Heart right ventricle (tissue), 16 donors: ENCODE data around the gene MTSS2. TPM values are rescaled to one million over a fixed set of nuclear protein-coding genes. Genes with fewer than 3 reads are reported as not detected.

ENCODE experiments used
- ATAC-seq, 8 donors: fragments of 200-7000 bp; cut with Tn5 transposase; one replicate each; pipeline ENCODE4 v1.9.1; 2020; ENCODE audit warnings: mild to moderate bottlenecking in 8 of 8, moderate library complexity in 8 of 8, moderate number of reproducible peaks in 1 of 8
- DNase-seq, 2 donors: peaks; one replicate each; pipeline ENCODE4 v3.0.0-alpha.2; 2020
- H3K27ac ChIP-seq, 10 donors: fragments of 200-600 bp; sonication (generic) in 2 of 10; one replicate each; pipeline versions ENCODE4 v1.5.0 to v1.8.0; 2020 to 2022; ENCODE audit warnings: mild to moderate bottlenecking in 3 of 10
- H3K27me3 ChIP-seq, 7 donors: fragments of 200-600 bp; one replicate each; pipeline ENCODE4 v1.8.0; 2021 to 2022; ENCODE audit warnings: mild to moderate bottlenecking in 2 of 7
- H3K36me3 ChIP-seq, 9 donors: fragments of 200-600 bp; sonication (generic) in 1 of 9; one replicate each; pipeline versions ENCODE4 v1.5.0 to v1.8.0; 2020 to 2022; ENCODE audit warnings: mild to moderate bottlenecking in 2 of 9
- H3K4me1 ChIP-seq, 9 donors: fragments of 200-600 bp; sonication (generic) in 1 of 9; one replicate each; pipeline versions ENCODE4 v1.5.0 to v1.8.0; 2020 to 2022; ENCODE audit warnings: mild to moderate bottlenecking in 4 of 9
- H3K4me3 ChIP-seq, 10 donors: fragments of 200-600 bp; sonication (generic) in 2 of 10; one replicate each; pipeline versions ENCODE4 v1.5.0 to v1.8.0; 2020 to 2022; ENCODE audit warnings: mild to moderate bottlenecking in 7 of 10, moderate library complexity in 2 of 10
- H3K9me3 ChIP-seq, 11 donors: fragments of 200-600 bp in 10 of 11; sonication (generic) in 2 of 11; one replicate each; pipeline versions ENCODE4 v1.5.0 to v1.8.0; 2013 to 2022; ENCODE audit warnings: mild to moderate bottlenecking in 2 of 11, control low read depth in 1 of 11, moderate library complexity in 1 of 11
- WGBS, 2 donors: extraction: QIAGEN DNeasy Blood & Tissue Kit; methylation state at CpG; one replicate each; pipeline ENCODE4 v1.1.7; 2013; ENCODE audit warnings: inconsistent platforms in 1 of 2; 5-methylcytosine and 5-hydroxymethylcytosine counted together
- intact Hi-C, 10 donors: fragments of 100-400 bp; cut with DNase I; formaldehyde crosslinking; loops; one replicate each; pipeline versions ENCODE4 v1.11.1 to v1.14.2; 2022
- polyA plus RNA-seq, 2 donors: library from polyadenylated mRNA; stranded (reverse); fragments of 200-250 nt; gene quantifications; one replicate each; pipeline ENCODE4 v1.2.3, GENCODE V29; 2013
- total RNA-seq, 10 donors: library from RNA; stranded (reverse); fragmentation: NEBNext Ultra II Directional in 3 of 10; extraction: Animal tissue kit (Norgen Biotek cat#: 25700) in 3 of 10; gene quantifications; one replicate each; pipeline versions ENCODE4 v1.2.1 to v1.2.4, GENCODE V29; 2021 to 2023
- TF ChIP-seq, protein P1 (sequence below), 9 donors: fragments of 200-600 bp; sonication (generic) in 2 of 9; IDR thresholded peaks; one replicate each; pipeline versions ENCODE4 v1.5.0 to v1.8.0; 2021 to 2022; ENCODE audit warnings: antibody characterized with exemption in 9 of 9, mild to moderate bottlenecking in 5 of 9, moderate library complexity in 1 of 9
- donor health status: Arrhythmogenic right ventricular cardiomyopathy.
- donor health status: ischemic (EF 13 %, LVEDD 7.1; RV severe dilation, severe dysfunction).
- donor health status: healthy with polysubstance abuse.
- donor health status: DM: no; HTN: yes; CAD: no.
- donor health status: DM: no; HTN: no; CAD: no.
- donor health status: ischemic (EF 25% LVEDD 6.9; RV normal size, moderate dysfunction).
- donor health status: ischemic (EF 25% LVEDD 5.7; RV mildly dilated, moderate dysfunction).
- donor health status: healthy.
- donor health status: DM: yes; HTN: yes; CAD: no.
- donor health status: Ischemic cardiomyopathy.
- donor health status: ischemic (EF 35%, LVEDD 5.7; RV mildly dilated, moderate dysfunction).
- donor health status: nonischemic (EF 11% LVEDD 7.7; RV severe dilation, severe dysfunction).
- donor health status: DM: yes; HTN: yes; CAD: no.
- donor health status: PGD.
- donor health status: ischemic (EF 29% LVEDD 5.4; RV normal size, mild dysfunction).
- donor health status: nonischemic (EF 23%, LVEDD 6.1; RV moderate dilation, normal function).

Gene MTSS2
- total and polyA plus RNA-seq, 12 donors = 39.0 to 121 (median 58.9) TPM

DNA sequence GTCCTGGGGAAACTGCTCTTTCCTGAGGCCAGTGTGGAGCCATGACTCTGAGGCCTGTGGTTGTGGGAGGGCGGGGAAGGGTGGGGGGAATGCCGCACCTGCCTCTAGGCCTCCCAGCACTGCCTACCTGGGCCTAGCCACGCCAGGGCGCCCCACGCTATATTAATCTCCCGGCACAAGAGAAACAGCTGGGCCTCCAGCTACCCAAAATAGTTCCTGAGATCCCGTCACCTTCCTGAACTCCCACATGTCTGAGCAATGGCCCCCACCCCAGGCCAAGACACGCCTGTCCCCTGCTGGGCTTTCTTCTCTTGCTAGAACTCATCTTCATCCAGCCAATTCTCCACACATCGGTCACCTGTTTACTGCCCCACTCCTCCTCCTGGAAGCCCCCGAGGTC lies 13.0 kb upstream of the MTSS2 start:
- intact Hi-C loops = loop anchor here in 1 of 10 donors (5.0 kb wide), 1 partner anchor 33 kb away; no protein-coding TSS in a partner anchor
- no peaks in the 10 kb centered on the region for H3K9me3 ChIP-seq
- peaks cover 52 to 99% (median 84%) of the 10 kb centered on the region in 9 donors for H3K4me1 ChIP-seq
- DNase-seq = no peak
- H3K27me3 ChIP-seq = no peaks in the 10 kb centered on the region
- 82 to 86% methylated on average over 10 of the region's 10 CpGs for WGBS, 2 donors
- no peak overlapping the region for H3K27ac ChIP-seq
- peaks cover 0 to 10% (median 0%) of the 10 kb centered on the region in 9 donors for H3K36me3 ChIP-seq
- TF ChIP-seq, protein P1, sequence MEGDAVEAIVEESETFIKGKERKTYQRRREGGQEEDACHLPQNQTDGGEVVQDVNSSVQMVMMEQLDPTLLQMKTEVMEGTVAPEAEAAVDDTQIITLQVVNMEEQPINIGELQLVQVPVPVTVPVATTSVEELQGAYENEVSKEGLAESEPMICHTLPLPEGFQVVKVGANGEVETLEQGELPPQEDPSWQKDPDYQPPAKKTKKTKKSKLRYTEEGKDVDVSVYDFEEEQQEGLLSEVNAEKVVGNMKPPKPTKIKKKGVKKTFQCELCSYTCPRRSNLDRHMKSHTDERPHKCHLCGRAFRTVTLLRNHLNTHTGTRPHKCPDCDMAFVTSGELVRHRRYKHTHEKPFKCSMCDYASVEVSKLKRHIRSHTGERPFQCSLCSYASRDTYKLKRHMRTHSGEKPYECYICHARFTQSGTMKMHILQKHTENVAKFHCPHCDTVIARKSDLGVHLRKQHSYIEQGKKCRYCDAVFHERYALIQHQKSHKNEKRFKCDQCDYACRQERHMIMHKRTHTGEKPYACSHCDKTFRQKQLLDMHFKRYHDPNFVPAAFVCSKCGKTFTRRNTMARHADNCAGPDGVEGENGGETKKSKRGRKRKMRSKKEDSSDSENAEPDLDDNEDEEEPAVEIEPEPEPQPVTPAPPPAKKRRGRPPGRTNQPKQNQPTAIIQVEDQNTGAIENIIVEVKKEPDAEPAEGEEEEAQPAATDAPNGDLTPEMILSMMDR (IDR thresholded peaks at IDR 0.05) = no peak
- ATAC-seq = no peak
- no peak overlapping the region for H3K4me3 ChIP-seq

GRCh38 chr16:70697594-70698170 lies 11.8 kb upstream of the MTSS2 start:
- intact Hi-C loops = loop anchor here in 1 of 10 donors (5.0 kb wide), 1 partner anchor 35 kb away; no protein-coding TSS in a partner anchor
- H3K27me3 ChIP-seq = no peaks in the 10 kb centered on the region
- H3K9me3 ChIP-seq = no peaks in the 10 kb centered on the region
- no peak for ATAC-seq
- H3K4me1 ChIP-seq = peaks cover 49 to 99% (median 84%) of the 10 kb centered on the region in 9 donors
- H3K27ac ChIP-seq = peak overlapping the region in 9 of 10 donors; percentile 18 to 94 (median 76)
- TF ChIP-seq, protein P1 (IDR thresholded peaks at IDR 0.05) = peak in 3 of 9 donors; percentile 4 to 12 (median 8)
- no peak overlapping the region for H3K4me3 ChIP-seq
- 45 to 55% methylated on average over 14 of the region's 14 CpGs for WGBS, 2 donors
- H3K36me3 ChIP-seq = peaks cover 0 to 10% (median 0%) of the 10 kb centered on the region in 9 donors
- DNase-seq = no peak

- intact Hi-C loops = loop anchor here in 1 of 10 donors (5.0 kb wide), 1 partner anchor 35 kb away; no protein-coding TSS in a partner anchor
- DNase-seq = no peak
- Histone ChIP-seq H3K4me1 (peaks cover 51 to 99% (median 84%) of the 10 kb centered on the region in 9 donors), H3K27me3 (no peaks in the 10 kb centered on the region), H3K4me3 (no peak overlapping the region), H3K36me3 (peaks cover 0 to 10% (median 0%) of the 10 kb centered on the region in 9 donors), H3K27ac (peak overlapping the region in 9 of 10 donors; percentile 18 to 94 (median 76)), H3K9me3 (no peaks in the 10 kb centered on the region)
- peak in 3 of 8 donors; percentile 3 to 7 (median 3) for ATAC-seq
- 41 to 45% methylated on average over 19 of the region's 19 CpGs for WGBS, 2 donors
- TF ChIP-seq, protein P1 (IDR thresholded peaks at IDR 0.05) = no peak
Observed at GRCh38 chr16:70696952-70697593, 11.2 kb upstream of the MTSS2 start.

DNA sequence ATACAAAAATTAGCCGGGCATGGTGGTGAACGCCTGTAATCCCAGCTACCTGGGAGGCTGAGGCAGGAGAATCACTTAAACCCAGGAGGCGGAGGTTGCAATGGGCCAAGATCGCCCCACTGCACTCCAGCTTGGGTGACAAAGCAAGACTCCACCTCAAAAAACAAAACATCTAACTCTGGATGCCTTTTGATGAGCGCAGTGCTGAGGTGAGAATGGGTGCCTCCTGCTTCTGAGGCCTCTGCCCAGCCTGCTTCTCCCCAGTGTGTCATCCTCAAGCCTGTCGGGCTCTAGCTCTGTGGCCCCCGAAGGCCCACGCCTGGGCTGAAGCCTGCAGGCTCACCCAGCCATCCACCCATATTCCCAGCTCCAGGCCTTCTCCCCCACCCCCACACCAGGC lies 10.5 kb upstream of the MTSS2 start:
- DNase-seq = no peak
- ATAC-seq = no peak
- TF ChIP-seq, protein P1 (IDR thresholded peaks at IDR 0.05) = no peak
- Histone ChIP-seq H3K4me3 (no peak overlapping the region), H3K27me3 (no peaks in the 10 kb centered on the region), H3K27ac (peak overlapping the region in 9 of 10 donors; percentile 57 to 94 (median 76)), H3K36me3 (peaks cover 0 to 10% (median 0%) of the 10 kb centered on the region in 9 donors), H3K4me1 (peaks cover 58 to 99% (median 88%) of the 10 kb centered on the region in 9 donors), H3K9me3 (no peaks in the 10 kb centered on the region)
- WGBS, 2 donors = 91 to 97% methylated on average over 8 of the region's 8 CpGs
- intact Hi-C loops = loop anchor here in 1 of 10 donors (5.0 kb wide), 1 partner anchor 36 kb away; no protein-coding TSS in a partner anchor
